GM19025 (cell line): ENCODE results near the gene PCSK6.

Source experiments
- ATAC-seq: cut with Tn5 transposase; IDR thresholded peaks from one replicate; pipeline ENCODE4 v1.9.1; 2021; ENCODE audit warnings: mild to moderate bottlenecking, low read depth, moderate library complexity; ENCODE audit not compliant: unreplicated experiment

The PCSK6 gene

DNA sequence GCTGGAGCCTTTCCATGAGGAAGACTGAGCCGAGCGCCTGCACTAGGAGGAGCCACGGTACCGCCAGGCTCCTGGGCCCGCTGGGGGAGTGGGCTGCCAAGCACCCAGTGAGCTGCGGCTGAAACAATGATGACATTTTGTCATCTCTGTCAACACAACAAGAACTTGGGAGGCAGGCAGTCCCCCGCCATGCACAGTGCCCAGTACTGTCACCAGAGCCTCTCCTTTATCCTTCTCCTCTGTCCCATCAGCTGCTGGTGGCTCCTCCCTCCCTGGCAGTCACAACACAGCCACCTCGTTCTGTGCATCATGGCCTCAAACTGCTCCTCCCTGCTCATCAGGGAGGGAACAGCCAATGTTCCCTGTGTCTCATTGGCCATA, 34.0 kb upstream of the PCSK6 start:
- no peak for ATAC-seq

DNA sequence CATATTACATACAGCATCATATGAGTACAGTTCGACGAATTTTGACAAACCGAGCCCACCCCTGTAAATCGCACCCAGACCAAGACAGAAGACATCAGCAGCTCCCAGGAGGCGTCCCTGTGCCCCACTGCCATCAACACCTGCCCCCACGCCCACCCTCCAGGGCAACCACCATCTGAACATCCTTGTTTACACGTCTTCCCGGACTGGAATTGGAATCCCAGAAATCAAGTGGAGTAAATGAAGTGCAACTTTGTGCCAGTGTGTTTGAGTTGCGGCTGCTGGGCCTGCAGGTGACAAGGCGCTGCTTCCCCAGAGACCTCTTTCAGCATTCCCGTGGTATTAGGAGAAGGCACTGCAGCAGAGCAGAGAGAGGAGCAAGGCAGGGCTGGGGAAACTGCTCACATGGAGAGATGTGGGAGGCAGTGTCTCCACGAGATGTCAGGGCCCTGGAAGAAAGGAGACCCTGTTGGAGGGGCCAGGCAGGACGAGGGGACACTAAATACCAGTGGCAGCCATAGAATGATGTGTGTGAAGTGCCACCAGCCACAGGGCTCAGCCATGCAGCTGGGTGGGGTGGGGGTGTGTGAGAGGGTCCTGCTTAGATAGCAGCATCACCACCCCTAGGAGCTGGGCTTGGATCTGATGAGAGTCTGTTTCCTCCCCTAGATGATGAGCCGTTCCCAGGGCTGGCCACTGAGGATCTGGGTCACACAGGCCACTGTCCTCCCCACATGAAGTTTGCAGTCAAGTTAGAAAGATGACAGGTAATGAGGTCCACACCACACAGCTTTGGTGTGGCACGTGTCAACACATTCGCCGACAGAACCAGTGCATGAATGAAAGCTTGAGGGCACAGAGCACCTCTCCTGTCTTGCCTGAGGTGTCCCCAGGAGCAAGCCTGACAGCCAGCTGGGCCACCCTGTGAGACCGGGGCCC, 33.4 kb upstream of the PCSK6 start:
- no peak for ATAC-seq

GRCh38 chr15:101522091-101522490, 32.6 kb upstream of the PCSK6 start:
- no peak for ATAC-seq

DNA sequence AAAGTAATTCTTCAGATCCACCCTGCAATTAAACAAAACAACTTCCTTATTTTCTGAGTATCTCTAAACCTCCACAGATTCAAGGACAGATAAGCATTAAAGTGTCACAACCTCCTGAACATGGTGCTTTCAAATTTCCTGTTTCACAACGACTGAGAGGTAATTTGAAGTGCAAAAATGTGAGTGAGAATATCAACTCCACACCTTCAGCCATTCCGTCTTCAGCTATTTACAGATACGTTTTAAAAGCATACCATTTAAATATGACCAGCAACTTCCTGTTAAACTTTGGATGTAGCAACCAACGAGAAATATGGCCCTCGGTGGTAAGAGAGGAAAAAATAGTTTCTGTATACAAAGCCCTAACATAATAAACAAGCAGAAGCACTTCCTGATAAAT, 32.1 kb upstream of the PCSK6 start:
- no peak for ATAC-seq

DNA sequence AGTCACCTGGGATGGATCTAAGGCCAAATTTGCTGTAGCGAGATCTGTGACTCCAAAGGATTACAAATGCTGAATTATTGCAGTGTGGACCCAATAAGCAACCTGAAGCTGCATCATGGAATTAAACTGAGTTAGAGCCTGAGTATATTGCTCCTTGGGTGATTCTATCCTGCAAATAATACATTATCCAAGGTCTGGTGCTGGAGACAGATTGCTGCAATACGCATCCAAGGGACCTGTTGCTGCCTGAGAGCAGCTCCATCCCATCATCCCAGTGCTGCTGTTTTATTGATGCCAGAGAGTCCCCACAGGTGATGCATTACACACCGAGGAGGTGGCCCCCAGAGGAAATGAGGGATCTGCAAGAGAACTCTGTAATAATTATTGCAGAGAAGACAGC, 31.6 kb upstream of the PCSK6 start:
- no peak for ATAC-seq

DNA sequence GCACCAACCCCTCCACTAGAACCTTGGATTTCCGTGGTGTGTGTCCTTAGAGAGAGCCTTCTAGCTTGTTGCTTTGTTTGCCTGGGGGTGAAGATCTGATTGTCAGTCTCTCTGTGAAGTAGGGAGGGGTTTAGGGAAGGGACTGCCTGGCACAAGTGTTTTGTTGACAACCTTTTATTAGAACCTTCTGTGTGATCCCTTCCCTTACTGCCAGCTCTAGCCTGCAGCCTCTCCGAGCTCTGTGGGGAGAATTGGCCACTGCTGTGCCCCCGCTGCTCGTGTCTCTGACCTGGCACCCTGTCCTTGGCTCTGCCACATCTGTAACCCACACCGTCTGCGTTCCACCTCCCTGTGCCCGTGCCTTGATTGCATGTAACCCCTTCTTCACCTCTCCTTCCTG, 30.9 kb upstream of the PCSK6 start:
- ATAC-seq: no peak

GRCh38 chr15:101517504-101517903, 28.0 kb upstream of the PCSK6 start:
- ATAC-seq: no peak

GRCh38 chr15:101514318-101514717, 24.8 kb upstream of the PCSK6 start:
- ATAC-seq: no peak

- no peak for ATAC-seq
Measured at GRCh38 chr15:101511717-101512116, 22.2 kb upstream of the PCSK6 start.

DNA sequence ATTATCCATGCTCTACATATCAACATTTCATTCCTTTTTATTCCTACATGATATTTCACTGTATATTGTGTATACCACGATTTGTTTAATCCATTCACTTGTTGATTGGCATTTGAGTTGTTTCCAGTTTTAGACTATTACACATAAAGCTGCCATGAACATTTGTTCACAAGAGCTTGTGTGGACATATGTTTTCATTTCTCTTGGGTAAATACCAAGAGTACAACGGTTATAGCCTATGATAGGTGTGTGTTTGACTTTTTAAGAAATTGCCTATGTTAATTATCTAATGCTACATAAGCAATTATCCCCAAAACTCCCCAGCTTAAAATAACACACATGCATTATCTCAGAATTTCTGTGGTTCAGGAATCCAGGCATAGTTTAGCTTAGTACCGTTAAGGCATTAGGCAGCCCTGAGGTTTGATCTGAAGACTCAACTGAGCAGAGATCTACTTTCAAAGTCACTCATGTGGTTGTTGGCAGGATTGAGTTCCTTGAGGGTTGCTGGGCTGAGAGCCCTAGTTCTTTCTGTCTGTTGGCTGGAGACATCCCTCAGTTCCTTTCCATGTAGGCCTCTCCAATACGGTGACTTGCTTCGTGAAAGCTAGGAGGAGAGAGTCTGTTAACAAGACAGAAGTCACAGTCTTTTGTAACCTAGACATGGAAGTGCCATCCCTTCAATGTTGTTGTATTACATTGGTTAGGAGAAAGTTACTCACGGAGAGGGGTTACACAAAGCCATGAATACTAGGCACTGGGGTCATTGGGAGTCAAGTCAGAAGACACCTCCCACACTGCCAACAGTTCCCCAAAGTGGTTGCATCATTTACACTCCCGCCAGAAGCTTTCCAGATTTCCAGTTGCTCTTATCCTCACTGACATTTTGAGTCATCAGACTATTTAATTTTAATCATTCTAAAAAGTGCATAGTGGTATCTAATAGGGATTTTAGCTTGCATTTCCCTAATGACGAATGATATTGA, 21.0 kb upstream of the PCSK6 start:
- ATAC-seq: no peak

DNA sequence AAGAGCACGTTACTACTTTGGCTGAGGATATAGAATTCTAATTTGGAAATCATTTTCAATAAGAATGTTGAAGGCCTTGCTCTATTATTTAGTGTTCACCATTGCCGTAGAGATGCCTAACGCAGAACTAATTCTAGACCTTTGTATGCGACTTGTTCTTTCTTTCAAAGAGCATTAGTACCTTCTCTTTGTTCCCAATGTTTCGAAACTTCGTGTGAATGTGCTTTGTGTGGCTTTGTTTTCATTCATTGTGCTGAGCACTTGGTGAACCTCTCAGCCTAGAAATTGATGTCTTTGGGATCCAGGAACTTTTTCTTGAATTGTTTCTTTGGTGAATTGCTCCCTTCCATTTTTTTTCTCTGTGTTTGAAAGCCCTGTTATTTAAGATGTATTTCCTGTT, 19.8 kb upstream of the PCSK6 start:
- no peak for ATAC-seq

- ATAC-seq: no peak
Measured at GRCh38 chr15:101506491-101506890, 17.0 kb upstream of the PCSK6 start.

DNA sequence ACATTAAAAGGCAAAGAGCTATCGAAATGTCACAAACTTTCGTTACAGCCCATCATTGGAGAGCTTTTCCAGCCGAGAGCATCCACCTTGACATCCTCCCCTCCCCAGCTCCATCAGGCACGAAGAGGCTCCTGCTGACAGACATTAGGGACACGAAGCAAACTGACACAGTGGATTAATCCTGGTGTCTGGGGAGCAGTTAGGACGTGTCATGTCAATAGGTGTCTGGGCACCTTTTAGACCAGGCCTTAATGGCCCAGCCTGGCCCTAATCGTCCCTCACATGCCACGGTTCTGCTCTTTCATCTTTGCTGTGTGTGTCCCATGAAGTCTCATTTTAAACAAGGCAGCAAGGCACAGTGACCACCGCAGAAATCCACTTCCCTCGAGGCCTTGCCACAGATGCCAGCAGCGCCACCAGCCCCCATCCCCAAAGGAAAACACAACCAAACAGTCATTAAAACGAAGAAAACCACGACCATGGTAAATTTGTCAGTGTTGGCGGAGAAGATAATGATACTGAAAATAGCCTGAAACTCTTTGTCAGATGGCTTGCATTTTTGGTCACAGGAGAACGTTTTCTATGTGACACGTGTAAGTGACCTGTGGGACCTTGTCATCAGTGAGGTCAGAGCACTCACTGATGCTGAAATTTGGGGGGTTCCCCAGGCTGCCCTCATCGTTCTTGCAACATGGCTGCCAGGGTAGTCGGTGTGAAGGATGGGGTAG, 16.3 kb upstream of the PCSK6 start:
- ATAC-seq: no peak

GRCh38 chr15:101504866-101505609, 15.5 kb upstream of the PCSK6 start:
- no peak for ATAC-seq

DNA sequence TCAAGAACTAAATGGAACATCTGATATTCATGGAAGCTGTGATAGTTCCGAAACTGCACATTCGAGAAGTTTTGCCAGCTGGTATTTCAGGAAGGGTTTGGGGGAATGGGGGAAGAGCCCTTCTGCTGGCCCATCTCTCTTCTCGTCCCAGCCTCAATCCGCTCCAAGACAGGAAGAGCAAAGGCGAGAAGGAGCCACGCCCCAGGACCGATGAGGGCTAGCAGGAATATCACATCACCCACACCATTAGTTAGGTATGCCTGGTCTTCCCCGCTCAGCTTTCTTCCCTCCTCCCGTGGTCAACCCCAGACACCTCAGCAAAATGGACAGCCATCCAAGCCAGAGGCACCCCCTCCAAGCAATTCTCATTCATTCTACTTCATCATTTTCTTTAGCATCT, 14.9 kb upstream of the PCSK6 start:
- no peak for ATAC-seq

GRCh38 chr15:101503296-101503599, 13.7 kb upstream of the PCSK6 start:
- no peak for ATAC-seq

DNA sequence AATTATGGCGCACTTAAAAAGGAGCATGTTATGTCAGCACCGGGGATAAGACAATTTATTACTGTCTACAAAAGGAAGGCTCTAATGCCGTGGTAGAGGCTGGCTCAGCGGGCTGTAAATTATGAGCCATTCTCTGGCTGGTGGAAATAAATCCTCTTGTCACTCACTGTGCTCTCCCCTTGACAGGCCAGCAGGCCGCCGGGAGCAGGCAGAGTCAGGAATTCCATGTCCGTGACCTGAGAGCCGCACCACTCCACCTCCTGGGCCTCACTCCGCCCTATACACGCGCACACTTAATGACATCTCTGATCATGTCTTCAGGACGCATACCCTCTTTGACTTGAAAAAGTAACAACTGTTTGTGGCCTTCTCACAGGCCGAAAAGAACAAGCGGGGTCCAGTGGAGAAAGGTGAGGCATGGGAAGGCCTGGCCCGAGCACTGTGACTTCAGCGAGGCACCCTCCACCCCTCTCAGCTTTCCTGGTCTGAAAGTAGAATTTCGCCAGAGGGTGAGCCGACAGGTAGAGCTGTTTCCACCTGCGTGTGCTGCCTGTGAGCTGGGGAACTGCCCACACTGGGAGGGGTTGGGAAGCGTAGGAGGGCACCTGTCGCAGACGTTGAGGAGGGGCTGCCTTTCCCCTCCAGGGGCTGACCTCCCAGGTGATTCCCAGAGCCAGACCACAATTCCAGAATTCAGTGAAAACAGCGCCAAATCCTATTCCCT, 13.2 kb upstream of the PCSK6 start:
- ATAC-seq: no peak

DNA sequence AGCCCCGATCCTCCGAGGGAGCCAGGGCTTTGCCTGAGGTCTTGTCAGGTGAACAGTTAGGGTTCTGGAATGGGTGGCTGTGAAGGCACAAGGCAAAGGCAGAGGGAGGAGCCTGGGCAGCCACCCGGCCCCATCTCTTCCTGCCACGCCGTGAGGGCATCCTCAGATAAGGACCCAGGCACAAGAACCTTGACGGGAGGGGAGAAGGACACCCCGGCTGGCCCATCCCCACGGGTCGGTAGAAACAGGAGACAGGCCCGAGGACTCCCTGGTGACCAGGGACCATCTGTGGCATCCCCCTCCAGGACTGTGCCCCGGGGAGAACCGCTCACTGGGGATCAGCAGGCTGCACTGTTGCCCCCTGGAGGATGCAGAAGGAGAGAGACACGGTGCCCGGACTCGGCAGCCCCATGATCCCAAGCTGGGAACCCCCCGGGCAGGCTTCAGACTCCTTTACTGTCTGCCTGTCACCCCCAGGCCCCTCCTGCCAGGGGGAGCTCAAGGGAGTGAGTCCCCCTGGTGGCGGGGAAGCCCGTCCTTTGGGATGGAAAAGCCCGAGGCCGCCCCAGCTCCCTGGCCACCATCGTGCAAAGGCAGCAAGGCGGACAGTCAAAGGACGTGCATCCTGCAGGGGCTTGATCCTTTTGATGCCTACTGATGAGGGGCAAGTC, 12.3 kb upstream of the PCSK6 start:
- ATAC-seq: no peak
